NCI-H446 treated with DMSO at 0.1 percent for 48 hours (cell line): ENCODE measurements around the gene AP2A1.

Experiments used
- DNase-seq: peaks from one replicate; lab custom pipeline; 2025; lab: John Stamatoyannopoulos, UW

The AP2A1 gene

GRCh38 chr19:49839713-49840112, 72.9 kb downstream of the AP2A1 start:
- no peak for DNase-seq

GRCh38 chr19:49840321-49840720, 73.5 kb downstream of the AP2A1 start:
- no peak for DNase-seq

GRCh38 chr19:49840736-49841249, 74.0 kb downstream of the AP2A1 start:
- DNase-seq: no peak

GRCh38 chr19:49843265-49843664, 76.5 kb downstream of the AP2A1 start:
- no peak for DNase-seq

GRCh38 chr19:49844138-49845095, 77.6 kb downstream of the AP2A1 start:
- DNase-seq: no peak

GRCh38 chr19:49845414-49845813, 78.6 kb downstream of the AP2A1 start:
- no peak for DNase-seq

GRCh38 chr19:49846408-49846807, 79.6 kb downstream of the AP2A1 start:
- DNase-seq: no peak

- no peak for DNase-seq
Observed at GRCh38 chr19:49847731-49848696, 81.2 kb downstream of the AP2A1 start.

- DNase-seq: no peak
Observed at GRCh38 chr19:49848938-49849337, 82.1 kb downstream of the AP2A1 start.

GRCh38 chr19:49849433-49850220, 82.8 kb downstream of the AP2A1 start:
- no peak for DNase-seq

- no peak for DNase-seq
Observed at GRCh38 chr19:49850221-49850486, 83.4 kb downstream of the AP2A1 start.

- DNase-seq: peak; percentile 91
Observed at GRCh38 chr19:49850487-49851342, 83.9 kb downstream of the AP2A1 start, which contains the start of gene PTOV1. Gene PTOV1, plus strand, starts transcription at chr19:49851159.

- DNase-seq: no peak
Observed at GRCh38 chr19:49851456-49852259, 84.9 kb downstream of the AP2A1 start.

GRCh38 chr19:49852631-49853126, 85.9 kb downstream of the AP2A1 start:
- DNase-seq: no peak

GRCh38 chr19:49853852-49854377, 87.1 kb downstream of the AP2A1 start:
- DNase-seq: no peak

- no peak for DNase-seq
Observed at GRCh38 chr19:49854378-49855263, 87.8 kb downstream of the AP2A1 start.

- no peak for DNase-seq
Observed at GRCh38 chr19:49855277-49855675, 88.5 kb downstream of the AP2A1 start.
